Measurements from ENCODE around the gene MTX1.

DNA sequence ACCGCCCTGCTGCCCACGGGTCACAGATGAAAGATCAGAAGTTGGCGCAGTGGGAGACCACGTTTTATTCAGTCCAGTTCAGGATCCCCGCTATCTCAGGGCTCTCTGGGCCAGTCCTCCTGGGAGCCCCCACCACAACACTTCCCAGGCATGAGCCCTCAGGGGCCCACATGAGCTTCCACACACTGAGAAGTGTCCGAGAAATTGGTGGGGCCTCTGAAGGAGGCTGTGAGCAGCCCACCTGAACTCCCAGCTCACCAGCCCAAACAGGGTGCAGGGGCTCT, 22.8 kb upstream of the MTX1 start:
- TF ChIP-seq ZNF274 (IDR thresholded peaks at IDR 0.05; ENCODE audit: low read depth, low read length) (no peak), CEBPB (IDR thresholded peaks at IDR 0.05; ENCODE audit: low read depth) (no peak), SP1 (IDR thresholded peaks at IDR 0.05; ENCODE audit: low read depth) (no peak), EZH2 (IDR thresholded peaks at IDR 0.05) (no peak), EZH2phosphoT487 (IDR thresholded peaks at IDR 0.05; ENCODE audit: borderline replicate concordance) (no peak), POLR2A (IDR thresholded peaks at IDR 0.05; ENCODE audit: borderline replicate concordance, extremely low read depth, insufficient read depth, insufficient read length) (no peak)
- TF ChIP-seq, protein P1, sequence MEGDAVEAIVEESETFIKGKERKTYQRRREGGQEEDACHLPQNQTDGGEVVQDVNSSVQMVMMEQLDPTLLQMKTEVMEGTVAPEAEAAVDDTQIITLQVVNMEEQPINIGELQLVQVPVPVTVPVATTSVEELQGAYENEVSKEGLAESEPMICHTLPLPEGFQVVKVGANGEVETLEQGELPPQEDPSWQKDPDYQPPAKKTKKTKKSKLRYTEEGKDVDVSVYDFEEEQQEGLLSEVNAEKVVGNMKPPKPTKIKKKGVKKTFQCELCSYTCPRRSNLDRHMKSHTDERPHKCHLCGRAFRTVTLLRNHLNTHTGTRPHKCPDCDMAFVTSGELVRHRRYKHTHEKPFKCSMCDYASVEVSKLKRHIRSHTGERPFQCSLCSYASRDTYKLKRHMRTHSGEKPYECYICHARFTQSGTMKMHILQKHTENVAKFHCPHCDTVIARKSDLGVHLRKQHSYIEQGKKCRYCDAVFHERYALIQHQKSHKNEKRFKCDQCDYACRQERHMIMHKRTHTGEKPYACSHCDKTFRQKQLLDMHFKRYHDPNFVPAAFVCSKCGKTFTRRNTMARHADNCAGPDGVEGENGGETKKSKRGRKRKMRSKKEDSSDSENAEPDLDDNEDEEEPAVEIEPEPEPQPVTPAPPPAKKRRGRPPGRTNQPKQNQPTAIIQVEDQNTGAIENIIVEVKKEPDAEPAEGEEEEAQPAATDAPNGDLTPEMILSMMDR (IDR thresholded peaks at IDR 0.05 in 2 of 3, conservative IDR thresholded peaks at IDR 0.05 in 1 of 3; ENCODE audit: borderline replicate concordance in 1 of 3, insufficient read depth in 1 of 3, low read depth in 2 of 3, low read length in 2 of 3), result no peak
- TF ChIP-seq, protein P2, sequence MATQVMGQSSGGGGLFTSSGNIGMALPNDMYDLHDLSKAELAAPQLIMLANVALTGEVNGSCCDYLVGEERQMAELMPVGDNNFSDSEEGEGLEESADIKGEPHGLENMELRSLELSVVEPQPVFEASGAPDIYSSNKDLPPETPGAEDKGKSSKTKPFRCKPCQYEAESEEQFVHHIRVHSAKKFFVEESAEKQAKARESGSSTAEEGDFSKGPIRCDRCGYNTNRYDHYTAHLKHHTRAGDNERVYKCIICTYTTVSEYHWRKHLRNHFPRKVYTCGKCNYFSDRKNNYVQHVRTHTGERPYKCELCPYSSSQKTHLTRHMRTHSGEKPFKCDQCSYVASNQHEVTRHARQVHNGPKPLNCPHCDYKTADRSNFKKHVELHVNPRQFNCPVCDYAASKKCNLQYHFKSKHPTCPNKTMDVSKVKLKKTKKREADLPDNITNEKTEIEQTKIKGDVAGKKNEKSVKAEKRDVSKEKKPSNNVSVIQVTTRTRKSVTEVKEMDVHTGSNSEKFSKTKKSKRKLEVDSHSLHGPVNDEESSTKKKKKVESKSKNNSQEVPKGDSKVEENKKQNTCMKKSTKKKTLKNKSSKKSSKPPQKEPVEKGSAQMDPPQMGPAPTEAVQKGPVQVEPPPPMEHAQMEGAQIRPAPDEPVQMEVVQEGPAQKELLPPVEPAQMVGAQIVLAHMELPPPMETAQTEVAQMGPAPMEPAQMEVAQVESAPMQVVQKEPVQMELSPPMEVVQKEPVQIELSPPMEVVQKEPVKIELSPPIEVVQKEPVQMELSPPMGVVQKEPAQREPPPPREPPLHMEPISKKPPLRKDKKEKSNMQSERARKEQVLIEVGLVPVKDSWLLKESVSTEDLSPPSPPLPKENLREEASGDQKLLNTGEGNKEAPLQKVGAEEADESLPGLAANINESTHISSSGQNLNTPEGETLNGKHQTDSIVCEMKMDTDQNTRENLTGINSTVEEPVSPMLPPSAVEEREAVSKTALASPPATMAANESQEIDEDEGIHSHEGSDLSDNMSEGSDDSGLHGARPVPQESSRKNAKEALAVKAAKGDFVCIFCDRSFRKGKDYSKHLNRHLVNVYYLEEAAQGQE (IDR thresholded peaks at IDR 0.05; ENCODE audit: low read depth), result no peak
- TF ChIP-seq, protein P3, sequence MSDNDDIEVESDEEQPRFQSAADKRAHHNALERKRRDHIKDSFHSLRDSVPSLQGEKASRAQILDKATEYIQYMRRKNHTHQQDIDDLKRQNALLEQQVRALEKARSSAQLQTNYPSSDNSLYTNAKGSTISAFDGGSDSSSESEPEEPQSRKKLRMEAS (IDR thresholded peaks at IDR 0.05), result no peak
